GM21576 (cell line): ENCODE data around the gene TNK1.

Experiments used
- ATAC-seq: cut with Tn5 transposase; IDR thresholded peaks from one replicate; pipeline ENCODE4 v1.9.1; 2021; ENCODE audit warnings: mild to moderate bottlenecking, moderate library complexity; ENCODE audit not compliant: unreplicated experiment

Gene TNK1

GRCh38 chr17:7408863-7409262 lies 28.0 kb downstream of the TNK1 start:
- ATAC-seq = no peak

- ATAC-seq = no peak
These were observed 28.8 kb downstream of the TNK1 start for GRCh38 chr17:7409716-7410115.

- no peak for ATAC-seq
These were observed 29.9 kb downstream of the TNK1 start for GRCh38 chr17:7410634-7411426.

GRCh38 chr17:7411427-7411750 lies 30.5 kb downstream of the TNK1 start:
- ATAC-seq = no peak

GRCh38 chr17:7413346-7413985 lies 32.6 kb downstream of the TNK1 start:
- no peak for ATAC-seq

- ATAC-seq = no peak
These were observed 33.9 kb downstream of the TNK1 start for GRCh38 chr17:7414837-7415236.

- no peak for ATAC-seq
These were observed 34.9 kb downstream of the TNK1 start for GRCh38 chr17:7415784-7416183.

- no peak for ATAC-seq
These were observed 35.4 kb downstream of the TNK1 start for GRCh38 chr17:7416323-7416722.

- ATAC-seq = no peak
These were observed 36.3 kb downstream of the TNK1 start for GRCh38 chr17:7417056-7417655.

GRCh38 chr17:7418472-7419152 lies 37.7 kb downstream of the TNK1 start:
- no peak for ATAC-seq

GRCh38 chr17:7419819-7420610 lies 39.1 kb downstream of the TNK1 start, which contains the start of gene SPEM1:
Gene SPEM1 (plus strand): TSS chr17:7420324. CDS start chr17:7420385, 61 bp downstream.
- ATAC-seq = no peak

GRCh38 chr17:7421186-7421585 lies 40.3 kb downstream of the TNK1 start:
- ATAC-seq = no peak

- no peak for ATAC-seq
These were observed 42.8 kb downstream of the TNK1 start for GRCh38 chr17:7423679-7424078.

GRCh38 chr17:7425316-7425715 lies 44.4 kb downstream of the TNK1 start, which contains the start of gene SPEM2:
Gene SPEM2 (plus strand): TSS chr17:7425616. CDS start chr17:7425689, 73 bp downstream.
- no peak for ATAC-seq

GRCh38 chr17:7425756-7426155 lies 44.9 kb downstream of the TNK1 start:
- no peak for ATAC-seq

GRCh38 chr17:7426203-7426863 lies 45.4 kb downstream of the TNK1 start:
- ATAC-seq = no peak

GRCh38 chr17:7426896-7427489 lies 46.1 kb downstream of the TNK1 start:
- no peak for ATAC-seq

GRCh38 chr17:7427549-7427948 lies 46.7 kb downstream of the TNK1 start:
- ATAC-seq = no peak

- ATAC-seq = no peak
These were observed 47.7 kb downstream of the TNK1 start, which contains the start of gene SPEM3 for GRCh38 chr17:7428557-7428956. Gene SPEM3 (plus strand): TSS chr17:7428857. CDS start chr17:7428903, 46 bp downstream.

- ATAC-seq = no peak
These were observed 48.8 kb downstream of the TNK1 start for GRCh38 chr17:7429722-7430121.
